Cortex of kidney (tissue), 1 donor: ENCODE results near the gene KRT86.
"Not testable (repeated sequence)": the region's sequence is repeated elsewhere in the genome, so short reads cannot be mapped to it uniquely, and the experiment has no call there.

ENCODE experiments used
- DNase-seq: peaks from one replicate; lab custom pipeline; 2025; lab: John Stamatoyannopoulos, UW

KRT86 gene

DNA sequence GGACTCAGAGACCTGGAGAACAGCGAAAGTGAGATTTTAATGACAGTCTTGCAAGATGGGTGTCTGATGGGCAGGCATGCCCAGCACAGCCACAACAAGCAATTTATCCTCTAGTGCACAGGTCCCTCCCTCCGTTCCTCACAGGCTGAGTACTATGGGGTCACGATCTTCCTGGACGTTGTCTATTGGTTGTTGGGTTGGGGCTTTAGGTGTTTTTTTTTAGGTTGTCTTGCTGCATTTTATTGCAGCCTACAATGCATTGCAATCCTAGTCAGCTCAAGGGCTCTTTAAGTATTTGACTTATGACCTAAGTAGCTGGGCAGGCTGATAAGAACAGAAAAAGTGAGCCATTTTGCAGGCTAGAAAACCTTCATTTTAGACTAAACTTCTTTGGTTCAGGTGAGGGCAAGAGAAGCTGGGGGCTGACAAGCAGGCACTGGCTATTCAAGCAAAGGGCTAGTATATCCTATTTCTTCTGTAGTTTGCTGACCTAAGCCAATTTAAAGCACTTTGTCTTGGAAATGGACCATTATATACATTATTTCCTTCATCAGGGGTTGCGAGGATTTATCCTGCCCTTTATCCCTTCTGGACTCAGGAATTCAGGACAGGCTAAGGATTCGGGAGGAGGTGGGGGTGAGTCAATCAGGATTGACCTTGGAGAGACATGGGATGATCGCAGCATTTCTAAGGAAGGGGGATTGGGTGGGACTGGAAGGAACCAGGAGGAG is 35.4 kb upstream of the KRT86 start:
- DNase-seq: no peak

DNA sequence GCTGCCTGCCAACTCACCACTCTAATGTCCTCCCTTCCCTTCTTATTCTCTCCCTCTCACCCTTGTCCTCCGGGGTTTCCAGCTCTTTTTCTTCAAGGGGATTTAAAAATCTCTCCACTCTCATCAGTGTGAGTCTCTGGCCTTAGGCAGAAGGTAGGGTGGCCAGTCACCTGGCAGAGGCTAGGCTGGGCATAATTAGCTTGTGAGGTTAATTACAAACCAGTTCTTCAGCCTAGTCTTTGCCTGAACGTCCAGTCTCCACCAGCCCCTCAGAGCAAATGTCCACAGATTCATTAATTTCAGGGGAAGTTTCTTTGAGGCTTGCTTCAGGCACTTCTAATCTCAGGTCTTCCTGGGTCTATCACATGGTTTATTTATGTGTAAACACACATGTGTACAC is 34.7 kb upstream of the KRT86 start:
- no peak for DNase-seq

DNA sequence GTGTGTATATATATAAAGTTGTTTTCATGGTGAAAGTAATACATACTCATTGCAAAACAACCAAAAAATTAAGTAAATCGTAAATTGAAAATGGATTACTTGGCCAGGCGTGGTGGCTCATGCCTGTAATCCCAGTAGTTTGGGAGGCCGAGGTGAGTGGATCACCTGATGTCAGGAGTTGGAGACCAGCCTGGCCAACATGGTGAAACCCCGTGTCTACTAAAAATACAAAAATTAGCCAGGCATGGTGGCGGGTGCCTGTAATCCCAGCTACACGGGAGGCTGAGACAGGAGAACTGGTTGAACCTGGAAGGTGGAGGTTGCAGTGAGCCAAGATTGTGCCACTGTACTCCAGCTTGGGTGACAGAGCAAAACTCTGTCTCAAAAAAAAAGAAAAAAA is 34.2 kb upstream of the KRT86 start:
- not testable (repeated sequence) for DNase-seq

DNA sequence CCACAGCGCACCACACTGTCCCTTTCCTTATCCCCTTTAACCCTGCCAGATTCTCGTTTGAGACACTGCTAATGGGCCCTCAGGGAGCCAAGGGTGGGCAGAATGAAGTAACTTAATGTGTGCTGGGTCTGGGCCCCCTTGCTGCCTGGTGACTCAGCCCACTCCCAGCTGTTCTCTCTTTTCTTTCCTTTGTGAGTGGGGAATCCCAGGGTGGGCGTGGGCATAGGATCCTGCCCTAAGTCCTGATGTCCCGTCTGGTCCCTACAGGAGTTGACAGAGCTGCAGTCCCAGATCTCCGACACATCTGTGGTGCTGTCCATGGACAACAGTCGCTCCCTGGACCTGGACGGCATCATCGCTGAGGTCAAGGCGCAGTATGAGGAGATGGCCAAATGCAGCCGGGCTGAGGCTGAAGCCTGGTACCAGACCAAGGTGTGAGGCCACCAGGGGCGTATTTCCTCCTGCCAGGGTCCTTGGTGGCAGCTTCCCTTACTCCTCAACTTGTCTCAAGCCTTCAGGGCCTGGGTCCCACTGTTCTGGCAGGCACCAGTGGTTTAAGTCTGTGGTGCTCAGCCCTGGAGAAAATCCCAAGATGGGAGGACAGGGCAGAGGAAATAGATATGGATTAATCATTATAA is 33.1 kb upstream of the KRT86 start:
- DNase-seq: no peak

DNA sequence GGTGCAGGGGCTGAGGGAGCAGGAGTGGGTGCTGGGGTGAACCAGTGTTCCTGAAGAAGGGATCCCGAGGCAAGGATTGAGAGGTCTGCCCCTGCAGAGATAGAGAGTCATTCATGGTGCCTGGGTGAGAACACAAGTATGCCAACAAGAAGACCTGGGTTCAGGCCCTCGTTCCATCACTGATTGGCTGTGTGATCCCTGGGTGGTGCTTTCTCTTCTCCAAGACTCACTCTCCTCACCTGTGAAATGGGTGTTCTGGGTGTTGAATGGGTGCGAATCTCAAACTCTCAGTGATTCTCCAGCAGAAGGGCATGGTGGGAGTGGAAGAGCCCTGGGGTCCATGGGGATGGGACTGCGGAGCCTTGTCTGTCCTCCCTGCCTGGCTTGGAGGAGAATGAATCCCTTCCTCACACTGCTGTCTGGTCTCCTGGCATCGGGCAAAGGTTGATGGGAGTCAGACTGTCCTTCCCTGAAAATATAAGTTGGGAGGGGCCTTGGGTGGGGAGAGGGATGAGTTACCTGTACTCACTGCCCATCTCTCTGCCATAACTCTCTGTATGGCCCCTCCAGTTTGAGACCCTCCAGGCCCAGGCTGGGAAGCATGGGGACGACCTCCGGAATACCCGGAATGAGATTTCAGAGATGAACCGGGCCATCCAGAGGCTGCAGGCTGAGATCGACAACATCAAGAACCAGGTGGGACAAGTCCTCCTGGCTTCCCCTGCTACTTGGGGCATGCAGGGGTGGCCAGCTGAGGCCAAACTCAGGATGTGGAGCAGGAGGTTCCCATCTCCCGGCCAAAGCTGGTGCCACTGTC is 31.8 kb upstream of the KRT86 start:
- DNase-seq: no peak

DNA sequence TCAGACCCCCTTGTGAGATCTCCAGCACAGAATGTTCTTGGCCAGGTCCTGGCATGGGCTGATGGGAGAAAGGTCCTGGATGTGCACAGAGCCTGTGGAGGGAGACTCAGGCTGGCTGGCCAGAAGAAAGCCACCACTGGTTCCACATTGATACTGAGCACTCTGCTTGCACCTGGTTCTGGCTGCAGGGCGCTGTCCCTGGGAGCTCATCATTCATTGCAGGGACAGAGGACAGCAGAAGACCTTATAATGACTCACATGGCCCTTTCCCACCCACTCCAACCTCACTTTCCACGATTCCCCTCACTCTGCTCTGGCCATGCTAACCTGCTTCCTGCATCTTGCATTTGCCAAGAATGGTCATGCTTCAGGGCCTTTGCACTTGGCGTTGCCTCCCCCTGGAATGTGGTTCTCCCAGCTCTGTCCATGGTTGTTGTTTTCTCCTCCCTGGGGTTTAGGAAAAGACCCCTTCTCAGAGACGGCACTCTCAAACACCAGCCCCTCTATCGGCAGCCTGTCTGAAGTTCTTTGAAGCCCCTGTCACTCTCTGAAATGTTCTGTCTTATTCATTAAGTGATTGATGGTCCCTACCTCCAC is 31.1 kb upstream of the KRT86 start:
- no peak for DNase-seq

DNA sequence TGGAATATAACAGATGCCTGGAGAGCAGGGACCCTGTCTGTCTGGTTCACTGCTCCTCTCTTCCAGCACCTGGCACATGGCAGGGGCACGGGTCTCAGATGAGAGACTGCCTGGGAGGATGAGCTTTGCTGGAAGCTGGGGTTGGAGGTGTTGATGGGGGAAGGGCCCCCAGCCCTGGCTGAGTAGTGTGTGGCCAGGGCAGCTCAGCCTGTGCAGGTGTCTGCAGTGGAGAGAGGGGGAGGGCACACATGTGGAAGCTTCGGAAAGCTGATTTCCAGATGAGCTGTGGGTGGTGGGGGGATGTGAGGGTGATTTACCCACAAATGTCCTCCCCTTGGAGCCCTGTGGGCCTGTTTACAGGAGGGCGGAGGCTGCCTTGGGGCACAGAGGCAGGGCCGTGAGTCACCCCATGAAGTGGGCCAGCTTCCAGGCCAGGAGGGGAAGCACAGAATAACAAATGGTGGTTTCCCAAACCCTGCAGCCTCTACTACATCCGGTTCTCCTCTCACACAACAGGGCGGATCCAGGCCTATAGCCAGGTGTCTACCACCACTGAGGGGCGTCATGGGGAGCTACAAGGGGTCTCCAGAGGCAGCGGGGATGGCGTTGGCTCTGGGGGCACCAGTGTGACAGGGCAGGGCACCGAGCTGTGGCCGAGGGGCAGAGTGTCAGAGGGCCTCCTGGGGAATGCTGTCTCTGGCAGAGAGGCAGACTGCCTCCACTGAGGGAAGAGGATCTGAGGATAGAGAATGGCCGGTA is 30.4 kb upstream of the KRT86 start:
- DNase-seq: no peak

DNA sequence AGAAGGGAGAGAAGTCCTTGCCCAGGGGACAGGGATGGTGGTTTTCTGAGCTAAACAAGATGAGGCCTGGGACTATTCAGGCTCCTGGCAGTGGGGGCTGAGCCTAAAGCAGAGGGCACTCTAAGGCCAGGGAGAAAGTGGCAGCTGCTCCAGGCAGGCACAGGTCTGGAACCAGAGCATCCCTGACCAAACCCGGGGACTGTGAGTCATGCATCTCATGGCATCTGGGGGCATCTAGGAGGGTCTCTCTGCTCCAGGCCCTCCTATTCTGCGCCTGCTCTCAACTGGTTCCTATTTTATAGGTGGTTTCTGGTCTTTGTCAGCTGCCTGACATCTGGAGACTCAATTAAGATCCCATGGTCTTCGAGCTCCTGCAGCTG is 29.8 kb upstream of the KRT86 start:
- no peak for DNase-seq

DNA sequence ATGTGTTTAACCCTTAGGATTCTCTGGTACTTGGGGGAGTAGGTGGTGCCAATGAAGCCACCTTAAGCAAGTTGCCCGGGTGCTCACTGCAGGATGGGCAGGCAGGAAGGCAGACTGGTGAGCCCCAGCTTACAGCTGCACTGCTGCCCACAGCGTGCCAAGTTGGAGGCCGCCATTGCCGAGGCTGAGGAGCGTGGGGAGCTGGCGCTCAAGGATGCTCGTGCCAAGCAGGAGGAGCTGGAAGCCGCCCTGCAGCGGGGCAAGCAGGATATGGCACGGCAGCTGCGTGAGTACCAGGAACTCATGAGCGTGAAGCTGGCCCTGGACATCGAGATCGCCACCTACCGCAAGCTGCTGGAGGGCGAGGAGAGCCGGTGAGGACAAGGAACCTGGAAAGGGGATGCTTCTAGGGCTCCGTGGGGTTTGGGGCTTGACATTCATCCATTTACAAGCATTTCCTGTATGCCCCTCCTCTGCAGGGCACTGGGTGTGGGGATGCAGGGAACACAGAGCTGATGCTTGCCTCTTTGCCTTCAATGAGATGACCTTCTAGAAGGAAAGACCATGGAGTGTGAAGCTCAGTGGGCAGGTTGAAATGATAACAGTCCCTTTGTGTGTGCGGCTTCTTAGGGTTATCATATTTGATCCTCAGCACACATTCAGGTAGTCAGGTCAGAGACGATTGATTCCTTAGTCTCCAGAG is 29.0 kb upstream of the KRT86 start:
- DNase-seq: no peak

DNA sequence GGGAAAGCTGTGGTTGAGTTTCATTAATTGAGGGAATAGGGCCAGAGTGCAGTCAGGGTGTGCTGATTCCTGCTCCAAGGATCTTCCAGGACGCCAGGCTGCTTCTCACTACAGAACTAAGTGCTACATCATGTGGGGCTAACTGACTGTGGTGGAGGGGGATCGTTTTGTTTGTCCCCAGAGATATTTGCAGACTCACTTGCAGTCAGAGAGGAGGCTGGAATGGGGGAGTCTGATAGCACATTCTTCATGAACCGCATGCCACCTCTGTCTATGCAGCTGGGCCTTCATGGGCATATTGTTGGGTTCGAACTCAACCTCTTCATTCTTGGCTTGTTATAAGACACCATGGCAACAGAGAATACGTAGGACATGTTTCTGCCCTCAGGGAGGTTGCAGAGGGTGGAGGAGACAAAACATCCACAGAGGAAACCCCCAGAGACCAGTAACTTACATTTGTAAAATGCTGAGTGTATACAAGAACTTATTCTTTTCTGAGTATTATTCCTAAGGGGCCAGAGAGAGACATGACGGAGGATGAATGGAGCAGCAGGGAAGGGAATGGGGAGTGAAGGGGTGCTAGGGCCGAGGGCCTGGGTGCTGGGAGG is 28.4 kb upstream of the KRT86 start:
- no peak for DNase-seq

DNA sequence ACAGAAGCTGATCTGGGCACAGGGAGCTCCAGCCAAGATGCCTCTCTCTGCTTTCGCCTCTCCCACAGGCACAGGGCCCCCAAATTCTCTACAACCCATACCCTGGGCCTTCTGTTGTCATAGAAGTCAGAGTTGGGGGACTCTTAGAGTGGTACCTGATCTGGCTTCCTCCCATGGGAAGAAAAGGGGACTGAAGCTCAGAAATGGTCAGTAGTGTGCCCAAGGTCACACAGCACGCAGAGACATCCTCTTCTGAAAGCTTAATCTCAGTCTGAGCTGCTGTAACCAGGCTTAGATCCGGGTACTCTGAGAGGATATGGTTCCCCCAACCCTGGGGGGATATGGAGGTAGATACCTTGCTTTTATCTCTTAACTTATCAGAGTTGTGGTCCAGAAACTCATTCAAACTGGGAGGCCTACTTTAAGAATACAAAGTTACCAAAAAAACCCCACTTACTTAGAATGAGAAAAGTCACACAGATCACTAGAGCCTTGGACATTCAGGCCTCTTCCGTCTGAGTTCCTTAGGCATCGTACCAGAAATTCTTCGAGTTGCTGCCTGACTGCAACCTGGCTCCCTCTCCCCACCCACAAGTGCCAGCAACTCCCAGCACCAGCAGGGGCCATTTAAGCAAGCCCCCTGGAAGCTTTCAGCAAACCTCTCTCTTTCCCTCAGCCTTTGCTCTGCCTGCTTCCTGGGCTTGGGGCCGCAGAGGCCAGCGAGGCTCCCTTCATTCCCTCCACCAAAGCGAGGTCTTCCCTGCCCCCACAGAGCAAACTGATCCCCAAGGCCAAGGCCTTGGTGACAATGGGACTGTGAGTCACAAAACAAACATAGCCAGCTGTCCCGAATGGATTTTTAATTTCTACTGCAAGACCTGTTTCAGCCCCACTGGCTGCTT is 27.5 kb upstream of the KRT86 start:
- DNase-seq: no peak

DNA sequence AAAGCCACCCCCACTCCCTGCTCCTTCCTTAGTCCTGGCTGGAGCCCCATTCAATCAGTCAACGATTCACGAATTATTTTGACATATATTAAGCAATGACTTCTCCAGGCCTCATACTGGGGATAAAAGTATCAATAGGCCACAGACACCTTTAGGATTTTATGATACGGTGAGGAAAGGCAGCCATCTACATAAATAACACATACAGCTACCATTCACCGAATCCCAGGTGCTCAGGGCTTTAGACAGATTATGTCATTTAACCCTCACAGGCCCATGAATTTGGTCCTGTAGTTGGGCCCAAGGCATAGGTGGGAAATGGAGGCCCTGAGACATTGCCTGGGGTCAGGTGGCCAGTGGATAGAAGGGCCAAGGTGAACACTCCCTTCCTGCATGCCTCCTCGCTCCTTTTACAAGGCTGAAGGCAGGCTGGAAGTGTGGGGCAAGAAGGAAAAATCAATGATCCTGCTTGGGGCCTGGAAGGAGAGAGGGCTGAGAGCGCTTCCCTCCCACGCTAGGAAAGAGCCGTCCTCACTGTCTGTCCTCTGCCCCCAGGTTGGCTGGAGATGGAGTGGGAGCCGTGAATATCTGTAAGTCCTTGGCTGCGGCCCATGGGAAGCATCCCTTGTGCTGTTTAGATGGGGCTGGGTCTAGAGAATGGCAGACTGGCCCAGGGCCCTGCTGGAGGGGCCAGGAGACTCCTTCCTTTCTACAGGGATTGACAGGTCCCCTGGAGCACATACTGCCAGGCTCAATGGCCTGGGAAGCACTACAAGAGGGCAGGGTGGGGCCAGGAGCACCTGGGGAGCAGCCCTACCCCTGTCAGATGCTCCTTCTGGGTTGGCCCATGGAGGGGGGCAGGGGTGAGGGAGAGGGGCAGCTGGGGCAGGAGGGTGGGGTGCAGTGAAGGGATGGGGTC is 26.6 kb upstream of the KRT86 start:
- DNase-seq: no peak

DNA sequence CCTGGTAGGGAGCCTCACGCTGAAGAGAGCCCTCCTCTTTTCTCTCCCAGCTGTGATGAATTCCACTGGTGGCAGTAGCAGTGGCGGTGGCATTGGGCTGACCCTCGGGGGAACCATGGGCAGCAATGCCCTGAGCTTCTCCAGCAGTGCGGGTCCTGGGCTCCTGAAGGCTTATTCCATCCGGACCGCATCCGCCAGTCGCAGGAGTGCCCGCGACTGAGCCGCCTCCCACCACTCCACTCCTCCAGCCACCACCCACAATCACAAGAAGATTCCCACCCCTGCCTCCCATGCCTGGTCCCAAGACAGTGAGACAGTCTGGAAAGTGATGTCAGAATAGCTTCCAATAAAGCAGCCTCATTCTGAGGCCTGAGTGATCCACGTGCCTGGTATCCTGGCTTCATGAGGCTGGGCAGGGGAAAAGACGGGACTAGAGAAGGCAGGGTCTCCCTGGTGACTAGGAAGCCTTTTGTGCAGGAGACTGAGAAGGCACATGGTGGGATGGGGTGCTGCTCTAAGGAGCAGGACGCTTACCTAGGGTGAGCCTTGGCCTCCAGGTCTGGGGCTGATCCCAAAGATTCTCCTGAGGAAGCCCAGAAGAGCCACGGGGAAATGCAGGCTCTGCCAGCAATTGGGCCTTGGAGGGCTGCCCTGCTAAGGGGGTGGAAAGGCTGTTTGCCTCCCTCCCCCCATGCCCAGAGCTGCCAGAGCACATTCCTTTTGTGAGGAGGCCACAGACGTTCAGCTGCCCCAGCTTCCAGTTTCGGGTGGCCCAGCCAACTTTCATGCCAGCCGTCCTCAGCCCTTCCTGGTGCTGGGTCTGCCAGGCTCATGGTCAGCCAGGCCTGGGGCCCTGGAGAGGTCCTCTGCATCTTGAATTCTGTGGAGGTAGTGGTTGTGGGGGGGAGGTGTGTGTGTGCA is 25.6 kb upstream of the KRT86 start:
- DNase-seq: no peak

DNA sequence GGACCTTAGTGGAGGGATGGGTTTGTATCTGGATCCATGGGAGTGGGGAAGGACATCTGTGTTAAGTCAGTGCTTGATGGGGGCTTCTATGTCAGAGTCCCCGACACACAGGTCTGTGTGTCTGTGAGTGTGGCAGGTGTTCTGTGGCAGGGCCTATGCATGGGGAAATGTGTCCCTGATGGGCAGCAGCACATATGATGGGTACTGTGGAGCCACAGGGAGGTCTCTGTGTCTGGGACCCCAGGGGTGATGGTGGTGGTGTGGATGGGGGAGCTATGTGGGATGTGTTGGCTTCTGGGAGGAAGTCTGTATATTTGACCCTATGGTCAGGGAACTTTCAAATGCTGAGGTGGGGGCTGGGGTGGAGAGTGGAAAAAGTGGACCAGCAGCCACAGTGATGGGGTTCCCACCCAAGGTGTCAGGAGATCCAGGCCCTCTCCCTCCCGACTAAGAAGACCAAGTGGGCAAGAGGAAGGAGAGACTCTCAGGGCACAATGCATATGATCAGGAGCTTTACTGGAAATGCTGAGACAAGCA is 24.9 kb upstream of the KRT86 start:
- DNase-seq: no peak

DNA sequence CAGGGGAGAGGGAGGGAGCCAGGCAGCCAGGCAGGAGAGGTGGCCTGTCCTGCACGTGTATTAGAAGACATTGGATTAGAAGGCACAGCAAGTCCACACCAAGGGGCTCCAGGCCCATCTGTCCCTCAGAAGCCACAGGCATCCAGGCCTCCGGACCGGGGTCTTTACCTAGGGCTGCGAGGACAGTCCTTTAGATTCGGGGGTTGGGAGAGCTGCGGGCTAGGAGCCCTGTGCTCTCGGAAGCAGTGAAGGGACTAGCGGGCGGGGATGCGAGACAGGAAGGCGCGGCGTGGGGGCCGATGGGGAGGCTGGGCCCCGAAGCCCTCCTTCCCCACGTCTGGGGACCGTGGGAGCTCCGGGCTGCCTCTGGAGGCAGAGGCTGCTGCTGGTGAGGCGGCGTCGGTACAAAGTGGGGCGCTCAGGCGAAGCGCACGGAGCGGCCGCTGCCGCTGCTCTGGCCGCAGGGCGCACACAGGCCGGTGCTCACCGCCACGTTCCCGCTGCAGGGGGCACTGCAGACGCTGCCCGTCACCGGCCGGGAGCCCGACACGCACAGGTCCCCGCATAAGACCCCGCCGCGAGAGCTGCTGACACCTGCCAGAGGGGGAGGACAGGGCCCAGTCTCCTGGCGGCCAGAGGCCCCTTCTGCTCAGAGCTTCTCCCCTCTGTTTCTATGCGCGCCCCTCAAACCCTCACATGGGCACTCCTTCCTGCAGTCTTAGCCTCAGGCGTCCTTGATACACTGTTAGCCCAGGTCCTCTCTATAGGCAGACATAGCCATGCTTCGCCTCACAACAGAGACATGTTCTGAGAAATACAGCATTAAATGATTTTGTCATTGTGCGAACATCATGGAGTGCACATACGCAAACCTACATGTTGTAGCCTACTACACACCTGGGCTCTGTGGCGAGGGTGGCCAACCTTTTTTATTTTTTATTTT is 24.1 kb upstream of the KRT86 start:
- DNase-seq: no peak

DNA sequence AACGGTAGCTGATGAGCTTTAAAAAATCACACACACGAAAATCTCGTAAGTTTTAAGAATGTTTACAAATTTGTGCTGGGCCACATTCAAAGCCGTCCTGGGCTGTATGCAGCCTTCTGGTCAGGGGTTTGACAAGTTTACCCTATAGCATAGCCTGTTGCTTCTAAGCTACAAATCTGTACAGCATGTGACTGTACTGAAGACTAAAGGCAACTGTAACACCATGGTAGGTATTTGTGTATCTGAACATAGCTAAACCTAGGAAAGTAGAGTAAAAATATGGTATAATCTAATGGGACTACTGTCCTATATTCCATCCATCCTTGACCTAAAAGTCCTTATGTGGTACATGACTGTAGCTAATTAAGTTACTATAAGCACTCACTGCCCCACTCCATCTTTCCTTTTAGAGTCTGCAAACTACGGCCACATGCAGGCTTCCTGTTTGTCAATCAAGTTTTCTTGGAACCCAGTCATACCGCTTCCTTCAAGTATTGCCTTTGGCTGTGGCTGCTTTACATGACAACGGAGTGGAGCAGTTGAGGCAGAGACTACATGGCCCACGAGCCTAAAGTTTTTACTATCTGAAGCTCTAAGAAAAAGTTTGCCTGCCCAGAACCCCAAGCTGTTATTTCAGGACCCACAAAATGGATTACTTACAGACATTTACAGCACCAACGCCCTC is 22.9 kb upstream of the KRT86 start:
- DNase-seq: no peak
